ENCODE data around the gene GALR1.

Gene GALR1

GRCh38 chr18:77321823-77322805 lies 72.5 kb downstream of the GALR1 start:
- DNase-seq, result no peak

DNA sequence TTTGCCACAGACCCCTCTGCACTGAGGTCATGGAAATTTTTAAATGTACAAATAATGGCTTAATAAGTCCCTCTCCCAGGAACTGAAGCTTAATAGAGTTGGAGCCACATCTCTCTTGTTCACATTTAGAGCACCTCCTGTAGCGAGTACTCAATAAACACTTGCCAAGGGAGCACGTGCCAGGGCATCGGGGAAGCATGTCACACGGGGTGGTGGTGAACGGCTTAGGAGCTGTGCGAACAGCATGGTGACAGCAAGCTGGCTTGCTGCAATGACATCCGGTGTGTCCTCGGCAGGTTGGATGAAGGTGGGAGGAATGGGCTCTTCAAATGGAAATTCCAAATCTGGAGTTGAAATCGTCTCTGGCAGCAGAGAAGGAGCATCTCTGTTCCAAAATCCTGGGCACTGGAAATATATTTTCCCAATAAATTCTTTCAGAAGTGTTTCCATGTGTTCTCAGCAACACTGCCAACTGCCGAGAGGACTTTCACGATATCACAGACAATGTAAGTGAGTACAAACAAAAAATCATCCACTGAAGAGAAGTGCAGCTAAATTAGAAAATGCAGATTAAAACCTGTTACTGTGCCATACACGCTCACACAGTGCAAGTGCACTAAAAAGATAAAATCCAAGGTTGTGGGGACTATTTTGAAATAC lies 74.1 kb downstream of the GALR1 start:
- no peak for DNase-seq

All from 8988T (cell line).